ENCODE data around the gene ADGRB2.

GRCh38 chr1:31731049-31731565, 33.0 kb downstream of the ADGRB2 start:
- TF ChIP-seq CTCF (IDR thresholded peaks at IDR 0.05), result no peak
- no peak for TF ChIP-seq POLR2A (IDR thresholded peaks at IDR 0.05)
